GM19397 (cell line): ENCODE results near the gene RTF1.
"Not testable (repeated sequence)": the region's sequence is repeated elsewhere in the genome, so short reads cannot be mapped to it uniquely, and the experiment has no call there.

ENCODE experiments used
- ATAC-seq: cut with Tn5 transposase; IDR thresholded peaks from one replicate; pipeline ENCODE4 v1.9.1; 2021; ENCODE audit warnings: mild to moderate bottlenecking, moderate library complexity; ENCODE audit not compliant: unreplicated experiment

Gene RTF1

DNA sequence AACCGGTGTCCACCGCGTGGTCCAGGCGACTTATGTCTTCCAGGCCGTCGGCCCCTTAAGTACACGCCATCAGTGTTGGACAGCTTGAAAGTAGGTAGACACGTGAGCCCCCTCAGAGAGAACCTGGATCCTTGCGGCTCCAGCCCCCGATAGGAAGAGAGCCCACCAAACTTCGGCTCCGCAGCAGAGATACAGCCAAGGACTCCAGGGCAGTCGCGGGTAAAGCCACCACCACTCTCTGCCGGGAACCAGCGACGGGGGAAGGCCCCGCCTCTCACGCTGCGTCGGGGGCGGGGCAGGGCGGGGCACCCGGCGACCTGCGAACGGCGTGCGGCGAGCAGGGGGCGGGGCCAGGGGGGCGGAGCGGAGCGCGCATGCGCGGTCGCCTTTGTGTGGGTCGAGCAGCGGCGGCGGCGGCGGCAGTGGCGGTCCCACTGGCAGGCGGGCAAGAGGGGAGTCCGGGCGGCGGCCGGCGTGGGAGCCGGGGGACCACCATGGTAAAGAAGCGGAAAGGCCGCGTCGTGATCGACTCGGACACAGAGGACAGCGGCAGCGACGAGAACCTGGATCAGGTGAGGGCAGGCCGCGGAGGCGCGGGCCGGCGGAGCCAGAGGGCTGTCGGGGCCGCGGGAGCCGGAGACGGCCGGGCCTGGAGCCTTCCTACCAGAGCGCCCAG, at the start of gene RTF1:
Gene RTF1, plus strand, starts transcription at position 354 of the 676 bp plus-strand sequence. Its CDS starts 21 bp downstream, at position 375.
- peak; percentile 84 for ATAC-seq

DNA sequence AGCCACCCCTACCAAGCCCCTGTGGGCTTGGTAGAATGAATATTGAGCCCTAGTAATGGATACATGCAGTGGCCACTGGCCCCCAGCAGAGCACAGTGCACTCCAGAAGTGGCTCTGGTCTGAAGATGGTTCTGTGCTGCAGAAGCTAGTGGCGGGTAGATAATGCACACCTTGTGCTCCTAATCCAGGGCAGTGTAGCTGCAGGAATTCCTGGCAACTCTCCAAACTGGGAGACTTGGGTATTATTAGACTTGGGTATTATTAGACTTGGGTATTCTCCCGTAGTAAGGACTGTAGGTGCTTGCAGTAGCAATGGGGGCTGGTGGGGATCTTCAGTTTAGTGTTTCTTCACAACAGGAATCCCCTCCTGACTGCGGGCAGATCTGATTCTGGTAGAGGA, 49.5 kb upstream of the RTF1 start:
- ATAC-seq, result no peak

DNA sequence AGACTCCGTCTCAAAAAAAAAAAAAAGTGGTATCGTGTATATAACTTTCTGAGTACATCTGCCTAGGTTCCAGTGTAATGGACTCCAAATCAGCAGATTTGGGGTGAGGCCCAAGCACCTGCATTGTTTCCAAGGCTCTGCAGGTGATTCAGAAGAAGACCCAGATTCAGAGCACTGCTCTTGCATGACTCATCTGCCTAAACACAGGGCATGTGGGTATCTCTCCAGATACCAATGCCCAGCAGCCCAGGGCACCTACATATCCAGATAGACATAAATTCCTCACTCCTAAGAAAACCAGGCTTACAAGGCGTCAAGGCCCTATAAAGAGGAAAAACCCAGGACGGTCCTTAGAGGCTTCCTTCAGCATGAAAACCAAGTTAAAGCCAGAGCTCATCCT, 38.9 kb upstream of the RTF1 start:
- ATAC-seq, result no peak

DNA sequence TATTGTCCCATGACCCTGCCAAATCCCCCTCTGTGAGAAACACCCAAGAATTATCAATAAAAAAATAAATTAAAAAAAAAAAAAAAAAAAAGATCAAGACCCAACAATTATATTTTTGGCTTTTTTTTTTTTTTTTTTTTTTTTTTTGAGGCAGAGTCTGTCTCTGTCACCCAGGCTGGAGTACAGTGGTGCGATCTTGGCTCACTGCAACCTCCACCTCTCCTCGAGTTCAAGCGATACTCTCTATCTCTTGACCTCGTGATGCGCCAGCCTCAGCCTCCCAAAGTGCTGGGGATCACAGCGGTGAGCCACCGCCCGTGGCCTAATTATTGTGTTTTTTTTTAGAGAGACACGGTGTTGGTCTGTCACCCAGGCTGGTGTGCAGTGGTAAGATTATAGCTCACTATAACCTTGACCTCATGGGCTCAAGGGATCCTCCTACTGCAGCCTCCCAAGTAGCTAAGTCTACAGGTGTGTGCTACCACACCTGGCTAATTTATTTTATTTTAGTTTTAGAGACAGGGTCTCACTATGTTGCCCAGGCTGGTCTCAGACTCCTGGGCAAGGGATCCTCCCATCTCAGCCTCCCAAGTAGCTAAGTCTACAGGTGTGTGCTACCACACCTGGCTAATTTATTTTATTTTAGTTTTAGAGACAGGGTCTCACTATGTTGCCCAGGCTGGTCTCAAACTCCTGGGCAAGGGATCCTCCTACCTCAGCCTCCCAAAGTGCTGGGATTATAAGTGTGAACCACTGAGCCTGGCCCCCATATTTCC, 32.7 kb upstream of the RTF1 start:
- ATAC-seq, result not testable (repeated sequence)

DNA sequence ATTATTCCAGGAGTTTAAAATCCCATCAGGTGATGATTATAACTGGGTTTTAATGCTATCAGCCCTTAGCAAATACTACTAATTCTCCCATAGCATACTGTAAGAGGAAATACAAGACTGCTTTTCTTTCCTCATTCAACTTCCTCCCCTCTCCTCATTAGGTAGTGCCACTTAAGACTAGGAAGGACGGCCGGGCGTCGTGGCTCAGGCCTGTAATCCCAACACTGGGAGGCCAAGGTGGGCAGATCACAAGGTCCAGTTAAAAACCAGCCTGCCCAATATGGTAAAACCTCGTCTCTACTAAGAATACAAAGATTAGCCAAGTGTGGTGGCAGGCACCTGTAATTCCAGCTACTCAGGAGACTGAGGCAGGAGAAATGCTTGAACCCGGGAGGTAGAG, 29.2 kb upstream of the RTF1 start:
- no peak for ATAC-seq

DNA sequence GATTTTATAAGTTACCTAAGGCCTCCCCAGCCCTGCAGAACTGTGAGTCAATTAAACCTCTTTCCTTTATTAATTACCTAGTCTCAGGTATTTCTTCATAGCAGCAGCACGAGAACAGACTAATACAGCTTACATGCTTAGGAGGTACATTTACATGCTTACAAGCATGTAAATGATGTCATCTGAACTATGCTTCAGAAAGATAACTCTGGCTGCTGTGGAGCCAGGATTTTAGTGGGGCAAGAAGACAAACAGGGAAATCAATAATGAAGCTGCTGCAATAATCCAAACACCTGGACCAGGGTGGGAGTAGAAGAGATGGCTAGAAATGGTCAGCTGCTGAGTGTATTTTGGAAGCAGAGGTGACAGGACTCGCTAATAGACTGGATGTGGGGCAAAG, 24.2 kb upstream of the RTF1 start:
- ATAC-seq, result no peak

DNA sequence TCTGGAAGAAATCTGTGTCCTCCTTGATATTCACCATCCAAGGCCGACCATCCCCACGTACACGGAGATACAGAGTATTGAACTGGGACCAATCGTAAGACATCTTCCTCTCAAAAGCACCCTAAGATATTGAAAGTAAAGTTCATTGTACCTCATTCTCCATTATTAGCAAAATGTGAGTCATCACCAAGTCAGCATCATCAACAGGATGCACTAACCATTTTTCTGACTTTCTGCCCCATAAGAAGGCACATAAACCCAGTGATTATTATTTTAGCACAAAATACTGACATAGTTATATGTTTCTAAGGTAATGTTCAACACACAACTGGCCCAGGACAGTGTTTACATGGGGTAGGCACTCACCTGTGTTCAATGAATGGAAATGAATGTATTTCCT, 22.0 kb upstream of the RTF1 start:
- ATAC-seq, result no peak

DNA sequence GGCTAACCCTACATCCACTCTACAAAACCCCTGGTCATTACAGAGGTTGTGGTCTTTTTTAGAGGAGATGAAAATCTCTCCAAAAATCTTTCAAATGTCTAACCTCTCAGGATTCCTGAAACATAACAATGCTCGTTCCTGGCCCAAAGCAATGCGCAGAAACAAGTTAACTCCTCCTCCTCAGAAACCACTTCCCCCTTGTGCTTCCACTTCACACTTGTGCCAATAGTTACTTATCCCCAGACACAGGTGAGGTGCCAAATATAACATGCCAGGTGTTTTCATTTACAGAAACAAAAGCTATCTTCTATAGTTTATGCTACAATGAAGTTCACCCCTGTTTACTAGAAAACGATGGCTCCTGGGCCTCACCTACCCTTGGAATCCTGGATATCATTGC, 20.8 kb upstream of the RTF1 start:
- no peak for ATAC-seq

DNA sequence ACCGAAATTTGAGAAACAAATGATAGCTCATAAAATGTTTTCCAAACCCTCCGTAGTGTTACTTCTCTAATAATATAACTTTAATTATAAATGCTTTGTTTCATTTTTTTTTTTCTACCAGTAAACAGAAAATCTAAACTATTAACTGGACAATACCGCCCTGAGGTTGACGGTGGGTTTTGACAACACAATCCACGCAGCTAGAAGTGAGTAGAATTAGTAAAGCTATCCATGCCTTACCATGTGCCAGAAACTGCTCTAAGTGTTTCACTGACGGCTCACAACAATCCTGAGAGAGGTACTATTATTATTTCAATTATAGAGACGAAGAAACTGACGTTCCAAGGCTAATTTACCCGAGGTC, 15.0 kb upstream of the RTF1 start:
- ATAC-seq, result no peak

DNA sequence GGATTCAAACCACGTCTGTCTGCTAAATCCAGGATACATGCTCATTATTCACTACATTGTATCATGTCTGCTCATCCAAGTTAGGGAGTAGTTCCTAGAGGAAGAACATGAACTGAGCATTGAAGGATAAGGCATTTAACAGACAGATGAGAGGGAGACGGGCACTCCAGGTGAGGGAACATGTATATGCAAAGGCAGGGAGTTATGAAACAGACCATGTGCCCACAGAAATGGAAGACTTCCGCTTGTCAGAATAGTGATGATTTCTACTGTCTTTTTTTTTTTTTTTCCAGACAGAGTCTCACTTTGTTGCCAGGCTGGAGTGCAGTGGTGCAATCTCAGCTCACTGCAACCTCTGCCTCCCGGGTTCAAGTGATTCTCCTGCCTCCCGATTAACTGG, 9.6 kb upstream of the RTF1 start:
- ATAC-seq, result no peak

DNA sequence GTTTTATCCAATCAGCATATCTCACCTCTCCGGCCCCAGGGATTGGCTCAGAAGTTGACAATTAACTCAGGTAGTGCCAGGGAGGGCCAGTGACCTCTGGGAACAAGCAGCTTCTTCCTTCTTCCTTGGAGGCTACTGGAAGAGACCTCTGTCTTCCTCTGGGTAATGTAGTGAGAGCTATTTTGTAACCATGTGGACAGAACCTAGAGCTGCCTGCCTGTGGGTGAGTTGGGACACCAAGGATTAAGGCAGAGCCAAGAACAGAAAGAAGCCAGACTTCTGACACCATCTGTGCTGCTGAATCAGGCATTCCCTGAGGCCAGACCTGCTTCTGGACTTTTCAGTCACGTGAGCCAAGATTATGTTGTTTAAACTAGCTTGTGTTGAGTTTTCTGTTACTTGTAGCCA, 8.7 kb upstream of the RTF1 start:
- no peak for ATAC-seq

DNA sequence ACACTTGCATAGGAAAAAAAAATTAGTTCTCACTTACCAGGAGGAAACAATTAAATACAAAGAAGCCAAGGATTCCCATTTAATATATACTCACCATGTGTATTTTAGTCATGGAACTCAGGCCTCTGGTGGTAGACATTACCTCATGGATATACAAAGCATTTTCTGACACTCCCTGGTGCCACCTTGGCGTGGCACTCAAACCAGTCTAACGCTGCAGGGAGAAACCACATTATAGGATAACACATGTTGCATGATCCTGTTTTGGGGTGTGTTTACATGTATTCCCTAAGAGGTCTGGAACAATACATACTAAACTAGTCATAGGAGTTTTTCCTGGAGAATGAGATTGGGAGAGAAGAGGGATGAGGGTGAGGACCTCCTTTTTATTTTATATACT, 5.9 kb upstream of the RTF1 start:
- ATAC-seq, result no peak

DNA sequence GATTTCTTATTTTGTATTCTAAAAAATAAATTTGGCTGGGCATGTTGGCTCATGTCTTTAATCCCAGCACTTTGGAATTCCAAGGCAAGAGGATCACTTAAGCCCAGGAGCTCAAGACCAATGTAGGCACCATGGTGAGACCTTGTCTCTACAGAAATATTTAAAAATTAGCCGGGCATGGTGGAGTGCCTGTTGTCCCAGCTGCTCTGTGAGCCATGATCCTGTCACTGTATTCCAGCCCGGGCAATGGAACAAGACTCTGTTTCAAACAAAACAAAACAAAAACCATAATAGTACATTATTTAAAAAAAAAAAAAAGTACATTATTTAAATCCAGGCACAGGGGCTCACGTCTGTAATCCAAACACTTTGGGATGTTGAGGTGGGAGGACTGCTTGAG, 5.5 kb upstream of the RTF1 start:
- ATAC-seq, result no peak

DNA sequence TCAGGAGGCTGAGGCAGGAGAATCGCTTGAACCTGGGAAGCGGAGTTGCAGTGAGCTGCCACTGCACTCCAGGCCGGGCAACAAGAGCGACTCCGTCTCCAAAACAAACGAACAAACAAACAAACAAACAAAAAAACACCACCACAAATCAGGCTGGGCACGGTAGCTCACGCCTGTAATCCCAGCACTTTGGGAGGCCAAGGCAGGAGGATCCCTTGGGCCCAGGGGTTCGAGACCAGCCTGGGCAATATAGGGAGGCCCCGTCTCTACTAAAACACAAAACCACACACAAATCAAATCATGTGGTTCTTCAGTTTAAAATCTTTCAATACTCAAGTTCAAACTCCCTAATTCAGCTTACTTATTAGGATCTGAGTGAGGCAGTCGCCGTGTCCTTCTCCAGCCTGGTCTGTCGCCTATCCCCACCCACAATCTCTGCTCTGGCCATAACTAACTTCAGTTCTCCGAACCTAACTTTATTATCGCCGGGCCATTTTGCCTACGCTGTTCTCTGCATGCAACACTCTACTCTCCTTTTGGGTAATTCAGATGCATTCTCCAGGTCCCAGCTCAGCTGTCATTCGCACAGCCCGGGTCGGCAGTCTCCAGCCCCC, 660 bp upstream of the RTF1 start:
- ATAC-seq, result no peak

DNA sequence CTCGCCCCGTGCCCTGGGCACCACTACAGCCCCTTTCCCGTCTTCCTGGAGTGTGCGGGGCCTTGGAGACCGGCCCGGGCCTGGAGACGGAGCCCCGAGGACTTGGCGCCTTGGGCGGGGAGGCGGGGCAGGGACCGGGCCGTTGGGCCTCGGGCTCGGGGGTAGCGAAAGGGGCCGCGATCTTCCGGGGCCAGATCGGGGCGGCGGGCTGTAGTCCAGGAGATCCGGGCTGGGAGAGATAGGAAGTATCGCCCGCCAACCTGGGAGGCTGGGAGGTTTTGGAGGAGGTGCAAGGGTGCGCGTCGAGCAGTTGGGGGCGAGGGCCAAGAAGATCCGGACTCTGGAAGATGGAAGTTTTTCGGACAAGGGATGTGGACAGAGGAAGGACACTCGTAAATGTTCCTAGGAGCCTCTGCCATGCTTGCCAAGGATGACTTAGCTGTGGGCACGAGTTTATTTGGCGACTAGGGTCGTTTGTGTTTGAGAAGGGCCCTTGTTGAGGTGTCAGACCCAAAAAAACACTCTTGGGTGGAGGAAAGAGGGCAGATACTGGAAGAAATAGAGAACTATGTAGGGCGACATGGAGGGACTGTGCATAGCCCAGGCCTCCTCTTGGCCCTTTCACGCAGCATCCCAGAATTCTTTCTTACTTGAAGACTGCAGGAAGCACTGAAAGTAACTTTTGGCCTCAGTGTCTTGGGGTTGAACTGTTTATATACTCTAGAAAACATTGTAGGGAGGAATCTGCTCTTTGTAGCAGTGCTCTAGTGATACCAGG, 712 bp downstream of the RTF1 start:
- peak; percentile 41 for ATAC-seq

DNA sequence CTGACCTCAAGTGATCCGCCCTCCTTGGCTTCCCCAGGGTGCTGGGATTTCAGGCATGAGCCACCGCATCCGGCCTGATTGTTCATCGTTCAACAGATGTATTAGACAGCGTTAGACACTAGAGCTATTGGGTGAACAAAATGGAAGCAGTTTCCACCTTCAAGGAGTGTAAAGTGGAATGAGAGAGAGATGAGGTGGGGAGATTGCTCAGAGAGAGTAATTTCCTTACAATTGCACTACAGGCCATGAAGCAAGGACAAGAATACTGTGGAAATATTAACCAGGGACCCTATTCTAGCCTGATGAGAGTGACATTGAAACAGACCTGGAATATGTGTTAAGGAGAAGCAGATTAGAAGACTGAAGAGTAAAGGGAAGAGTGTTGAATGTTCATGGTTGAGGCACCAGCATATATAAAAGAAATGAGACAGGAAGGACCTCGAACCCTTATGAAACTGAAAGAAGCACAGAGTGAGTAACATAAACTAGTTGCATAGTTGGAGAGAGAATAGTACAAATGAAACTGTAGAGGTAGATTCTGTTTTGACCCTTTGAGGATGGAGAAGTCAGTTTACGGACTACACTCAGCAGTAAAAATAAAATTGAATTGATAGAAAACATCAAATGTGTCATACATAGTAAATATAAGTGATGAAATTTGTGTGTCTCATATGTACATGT, 7.2 kb downstream of the RTF1 start:
- no peak for ATAC-seq

DNA sequence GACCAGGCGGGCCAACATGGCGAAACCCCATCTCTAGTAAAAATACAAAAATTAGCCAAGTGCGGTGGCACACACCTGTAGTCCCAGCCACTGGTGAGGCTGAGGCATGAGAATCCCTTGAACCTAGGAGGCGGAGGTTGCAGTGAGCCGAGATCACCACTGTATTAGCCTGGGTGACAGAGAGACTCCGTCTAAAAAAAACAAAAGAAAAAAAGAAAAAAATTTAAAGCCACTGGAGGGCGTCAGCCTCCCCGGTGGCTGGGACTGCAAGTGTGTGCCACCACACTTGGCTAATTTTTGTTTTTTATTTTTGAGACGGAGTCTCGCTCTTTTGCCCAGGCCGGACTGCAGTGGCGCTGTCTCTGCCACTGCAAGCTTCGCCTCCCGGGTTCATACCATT, 7.9 kb downstream of the RTF1 start:
- no peak for ATAC-seq

DNA sequence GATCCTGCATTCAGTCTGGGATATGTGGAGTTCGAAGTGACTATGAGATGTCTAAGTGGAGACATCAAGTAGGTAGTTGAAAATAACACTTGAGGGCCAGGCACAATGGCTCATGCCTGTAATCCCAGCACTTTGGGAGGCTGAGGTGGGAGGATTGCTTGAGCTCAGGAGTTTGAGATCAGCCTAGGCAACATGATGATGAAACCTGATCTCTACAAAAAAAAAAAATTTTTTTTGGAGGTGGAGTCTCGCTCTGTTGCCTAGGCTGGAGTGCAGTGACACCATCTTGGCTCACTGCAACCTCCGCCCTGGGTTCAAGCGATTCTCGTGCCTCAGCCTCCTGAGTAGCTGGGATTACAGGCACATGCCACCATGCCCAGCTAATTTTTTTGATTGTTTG, 9.0 kb downstream of the RTF1 start:
- ATAC-seq, result not testable (repeated sequence)

DNA sequence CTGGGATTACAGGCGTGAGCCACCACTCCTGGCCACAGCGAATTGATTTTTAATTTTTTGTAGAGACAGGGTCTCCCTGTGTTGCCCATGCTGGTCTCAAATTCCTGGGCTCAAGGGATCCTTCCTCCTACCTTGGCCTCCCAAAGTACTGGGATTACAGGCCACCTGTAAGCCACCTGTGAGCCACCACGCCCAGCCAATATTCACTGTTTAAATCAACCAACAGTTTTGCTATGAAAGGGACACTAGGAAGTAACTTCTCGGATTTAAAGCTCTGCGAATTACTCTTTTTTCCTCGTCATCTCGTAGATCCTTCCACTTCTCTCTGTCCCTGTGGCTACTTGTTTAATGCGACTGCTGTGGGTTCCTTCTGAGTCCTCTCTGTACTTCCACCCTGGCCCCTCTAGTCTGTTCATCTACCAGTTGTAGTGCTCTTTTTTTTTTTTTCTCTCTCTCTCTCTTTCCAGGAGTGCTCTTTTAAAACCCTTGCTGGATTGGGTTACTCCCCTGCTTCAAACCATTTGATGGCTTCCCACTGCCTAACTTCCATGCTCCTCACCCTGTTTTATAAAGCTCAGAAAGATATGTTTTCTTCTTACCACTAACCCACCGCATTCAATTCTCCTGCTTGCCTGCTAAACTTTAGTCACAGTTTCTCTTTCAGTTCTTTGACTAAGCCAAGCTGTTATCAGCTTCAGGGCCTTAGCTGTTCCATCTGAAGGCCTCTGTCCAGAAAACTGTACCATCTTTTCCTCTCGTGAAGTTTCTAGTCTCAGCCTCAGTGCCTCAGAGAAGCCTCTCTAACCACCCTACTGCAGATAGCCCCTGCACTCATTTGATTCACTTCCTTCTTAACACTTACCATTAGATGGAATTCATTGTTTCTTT, 12.4 kb downstream of the RTF1 start:
- no peak for ATAC-seq
